22Rv1 (cell line): ENCODE measurements around the gene NR1D2.

Experiments used
- H3K27ac ChIP-seq: fragments of 450-650 bp; 2 replicates; pipeline ENCODE4 v1.5.1; 2017
- ZFX ChIP-seq: fragments of 450-650 bp; IDR thresholded peaks from 2 replicates; pipeline ENCODE4 v1.6.1; 2017; ENCODE audit warnings: antibody characterized with exemption, borderline replicate concordance
- TF ChIP-seq, protein P1 (sequence below): fragments of 450-650 bp; IDR thresholded peaks from 2 replicates; pipeline ENCODE4 v1.5.1; 2017; ENCODE audit warnings: mild to moderate bottlenecking

NR1D2 gene

GRCh38 chr3:23913873-23914743 is 31.0 kb upstream of the NR1D2 start:
- H3K27ac ChIP-seq, result no peak overlapping the region
- TF ChIP-seq, protein P1, sequence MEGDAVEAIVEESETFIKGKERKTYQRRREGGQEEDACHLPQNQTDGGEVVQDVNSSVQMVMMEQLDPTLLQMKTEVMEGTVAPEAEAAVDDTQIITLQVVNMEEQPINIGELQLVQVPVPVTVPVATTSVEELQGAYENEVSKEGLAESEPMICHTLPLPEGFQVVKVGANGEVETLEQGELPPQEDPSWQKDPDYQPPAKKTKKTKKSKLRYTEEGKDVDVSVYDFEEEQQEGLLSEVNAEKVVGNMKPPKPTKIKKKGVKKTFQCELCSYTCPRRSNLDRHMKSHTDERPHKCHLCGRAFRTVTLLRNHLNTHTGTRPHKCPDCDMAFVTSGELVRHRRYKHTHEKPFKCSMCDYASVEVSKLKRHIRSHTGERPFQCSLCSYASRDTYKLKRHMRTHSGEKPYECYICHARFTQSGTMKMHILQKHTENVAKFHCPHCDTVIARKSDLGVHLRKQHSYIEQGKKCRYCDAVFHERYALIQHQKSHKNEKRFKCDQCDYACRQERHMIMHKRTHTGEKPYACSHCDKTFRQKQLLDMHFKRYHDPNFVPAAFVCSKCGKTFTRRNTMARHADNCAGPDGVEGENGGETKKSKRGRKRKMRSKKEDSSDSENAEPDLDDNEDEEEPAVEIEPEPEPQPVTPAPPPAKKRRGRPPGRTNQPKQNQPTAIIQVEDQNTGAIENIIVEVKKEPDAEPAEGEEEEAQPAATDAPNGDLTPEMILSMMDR, result no peak
- TF ChIP-seq ZFX, result no peak

GRCh38 chr3:23915537-23916108 is 29.5 kb upstream of the NR1D2 start:
- H3K27ac ChIP-seq, result no peak overlapping the region
- TF ChIP-seq, protein P1, result no peak
- no peak for TF ChIP-seq ZFX

- TF ChIP-seq, protein P1, result no peak
- no peak for TF ChIP-seq ZFX
- peak overlapping the region; percentile 85 for H3K27ac ChIP-seq
Observed at GRCh38 chr3:23916152-23916885, 28.8 kb upstream of the NR1D2 start.

- peak within 1 kb of the TSS; percentile 85 for H3K27ac ChIP-seq
- TF ChIP-seq, protein P1, result no peak; the same call in 1 of the 2 replicates
- TF ChIP-seq ZFX, result no peak
Observed at GRCh38 chr3:23916886-23917678, 28.0 kb upstream of the NR1D2 start, which contains the start of the genes NKIRAS1 and RPL15. NKIRAS1 (minus strand) TSS chr3:23916990; CDS start chr3:23910904, 6,086 bp downstream. RPL15 (plus strand) TSS chr3:23917132; CDS start chr3:23917860, 728 bp downstream.

GRCh38 chr3:23917679-23918303 is 27.3 kb upstream of the NR1D2 start:
- H3K27ac ChIP-seq, result peak overlapping the region; percentile 85

DNA sequence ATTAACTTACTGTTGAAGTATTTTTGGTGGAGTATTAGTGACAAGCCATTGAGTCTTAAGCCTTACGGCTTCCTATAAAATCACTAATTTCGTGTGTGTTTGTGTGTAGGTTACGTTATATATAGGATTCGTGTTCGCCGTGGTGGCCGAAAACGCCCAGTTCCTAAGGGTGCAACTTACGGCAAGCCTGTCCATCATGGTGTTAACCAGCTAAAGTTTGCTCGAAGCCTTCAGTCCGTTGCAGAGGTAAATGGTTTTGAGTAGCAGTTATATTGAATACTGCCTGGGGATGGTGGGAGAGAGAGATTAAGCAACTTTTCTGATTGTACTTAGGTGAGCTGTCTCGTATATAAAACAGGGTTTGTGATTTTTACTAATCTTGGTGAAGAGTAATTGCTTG is 26.8 kb upstream of the NR1D2 start:
- peak overlapping the region; percentile 85 for H3K27ac ChIP-seq

DNA sequence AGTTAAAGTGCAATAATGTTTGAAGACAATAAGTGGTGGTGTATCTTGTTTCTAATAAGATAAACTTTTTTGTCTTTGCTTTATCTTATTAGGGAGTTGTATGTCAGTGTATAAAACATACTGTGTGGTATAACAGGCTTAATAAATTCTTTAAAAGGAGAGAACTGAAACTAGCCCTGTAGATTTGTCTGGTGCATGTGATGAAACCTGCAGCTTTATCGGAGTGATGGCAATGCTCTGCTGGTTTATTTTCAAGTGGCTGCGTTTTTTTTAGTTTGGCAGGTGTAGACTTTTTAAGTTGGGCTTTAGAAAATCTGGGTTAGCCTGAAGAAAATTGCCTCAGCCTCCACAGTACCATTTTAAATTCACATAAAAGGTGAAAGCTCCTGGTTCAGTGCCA is 25.5 kb upstream of the NR1D2 start:
- TF ChIP-seq, protein P1, result no peak
- no peak for TF ChIP-seq ZFX
- peak overlapping the region; percentile 41 for H3K27ac ChIP-seq
